Epithelial cell of esophagus (primary cell): ENCODE measurements around the gene TUT1.
"Not testable (repeated sequence)": the region's sequence is repeated elsewhere in the genome, so short reads cannot be mapped to it uniquely, and the experiment has no call there.

Experiments
- DNase-seq: peaks from one replicate; pipeline ENCODE4 v3.0.0; 2010; ENCODE audit warnings: low read depth
- H3K4me3 ChIP-seq: 2 replicates; pipeline ENCODE4 v1.5.1; 2011; ENCODE audit warnings: mild to moderate bottlenecking, low read length, control low read depth
- CTCF ChIP-seq: IDR thresholded peaks from 2 replicates; pipeline ENCODE4 v1.5.1; 2011; ENCODE audit warnings: low read depth, mild to moderate bottlenecking, low read length, control low read depth, inconsistent platforms; ENCODE audit not compliant: insufficient read depth; ENCODE audit errors: missing control alignments

Gene TUT1

GRCh38 chr11:62567018-62567633 is 24.2 kb downstream of the TUT1 start:
- no peak for TF ChIP-seq CTCF
- no peak for DNase-seq
- H3K4me3 ChIP-seq, result no peak overlapping the region

- H3K4me3 ChIP-seq, result no peak overlapping the region
- TF ChIP-seq CTCF, result no peak
- no peak for DNase-seq
Measured at GRCh38 chr11:62566247-62566646, 25.1 kb downstream of the TUT1 start.

GRCh38 chr11:62565100-62565802 is 26.1 kb downstream of the TUT1 start:
- DNase-seq, result no peak
- TF ChIP-seq CTCF, result no peak
- H3K4me3 ChIP-seq, result no peak overlapping the region

- DNase-seq, H3K4me3 ChIP-seq: not testable (repeated sequence)
Measured at GRCh38 chr11:62561677-62562230, 29.6 kb downstream of the TUT1 start.

GRCh38 chr11:62560566-62561103 is 30.7 kb downstream of the TUT1 start:
- DNase-seq, result peak; percentile 99
- TF ChIP-seq CTCF, result peak; percentile 94
- H3K4me3 ChIP-seq, result no peak overlapping the region

GRCh38 chr11:62559626-62560025 is 31.7 kb downstream of the TUT1 start:
- DNase-seq, H3K4me3 ChIP-seq: not testable (repeated sequence)

- no peak overlapping the region for H3K4me3 ChIP-seq
- TF ChIP-seq CTCF, result no peak
Measured at GRCh38 chr11:62559204-62559603, 32.1 kb downstream of the TUT1 start.

GRCh38 chr11:62558669-62559068 is 32.7 kb downstream of the TUT1 start:
- H3K4me3 ChIP-seq, result no peak overlapping the region
- TF ChIP-seq CTCF, result no peak
- DNase-seq, result no peak

More at GRCh38 chr11:62559204-62559603, 32.1 kb downstream of the TUT1 start:
- no peak for DNase-seq
